Measurements from ENCODE around the gene ITPRID2.

GRCh38 chr2:181953881-181954537, 62.5 kb downstream of the ITPRID2 start:
- TF ChIP-seq CTCF (IDR thresholded peaks at IDR 0.05): peak; percentile 60 to 70 (median 65)
- TF ChIP-seq POLR2A (IDR thresholded peaks at IDR 0.05): no peak

Measured in body of pancreas (tissue), 4 donors.